ENCODE results near the gene PEX10. TPM values are rescaled to one million over a fixed set of nuclear protein-coding genes. Genes with fewer than 3 reads are reported as not detected.

Gene PEX10
- total RNA-seq, 1 donor = 28.9 TPM

DNA sequence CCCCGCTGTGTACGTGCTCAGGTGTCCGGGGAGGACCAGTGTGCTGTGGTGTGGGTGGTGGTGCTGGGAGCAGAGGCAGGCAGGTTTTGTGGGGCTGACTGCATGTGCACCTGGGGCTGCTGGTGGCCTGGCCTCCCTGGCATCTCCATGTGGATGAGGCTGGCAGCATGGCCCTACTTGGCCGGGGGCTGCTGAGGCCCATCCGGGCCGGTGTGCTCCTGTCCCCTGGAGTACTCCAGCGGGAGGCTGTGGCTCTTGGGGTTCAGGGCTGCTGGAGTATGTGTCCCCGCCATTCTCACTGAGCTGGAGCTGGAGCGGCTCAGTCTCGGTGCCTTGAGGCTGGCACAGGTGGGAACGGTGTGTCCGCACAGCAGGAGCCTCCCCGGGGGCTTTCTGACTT lies 20.8 kb upstream of the PEX10 start:
- TF ChIP-seq, protein P1, sequence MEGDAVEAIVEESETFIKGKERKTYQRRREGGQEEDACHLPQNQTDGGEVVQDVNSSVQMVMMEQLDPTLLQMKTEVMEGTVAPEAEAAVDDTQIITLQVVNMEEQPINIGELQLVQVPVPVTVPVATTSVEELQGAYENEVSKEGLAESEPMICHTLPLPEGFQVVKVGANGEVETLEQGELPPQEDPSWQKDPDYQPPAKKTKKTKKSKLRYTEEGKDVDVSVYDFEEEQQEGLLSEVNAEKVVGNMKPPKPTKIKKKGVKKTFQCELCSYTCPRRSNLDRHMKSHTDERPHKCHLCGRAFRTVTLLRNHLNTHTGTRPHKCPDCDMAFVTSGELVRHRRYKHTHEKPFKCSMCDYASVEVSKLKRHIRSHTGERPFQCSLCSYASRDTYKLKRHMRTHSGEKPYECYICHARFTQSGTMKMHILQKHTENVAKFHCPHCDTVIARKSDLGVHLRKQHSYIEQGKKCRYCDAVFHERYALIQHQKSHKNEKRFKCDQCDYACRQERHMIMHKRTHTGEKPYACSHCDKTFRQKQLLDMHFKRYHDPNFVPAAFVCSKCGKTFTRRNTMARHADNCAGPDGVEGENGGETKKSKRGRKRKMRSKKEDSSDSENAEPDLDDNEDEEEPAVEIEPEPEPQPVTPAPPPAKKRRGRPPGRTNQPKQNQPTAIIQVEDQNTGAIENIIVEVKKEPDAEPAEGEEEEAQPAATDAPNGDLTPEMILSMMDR (IDR thresholded peaks at IDR 0.05; ENCODE audit: insufficient read depth, low read depth, low read length) = no peak
- DNase-seq (ENCODE audit: low read depth) = no peak
- H3K4me3 ChIP-seq (ENCODE audit: low read depth, low read length) = no peak overlapping the region

DNA sequence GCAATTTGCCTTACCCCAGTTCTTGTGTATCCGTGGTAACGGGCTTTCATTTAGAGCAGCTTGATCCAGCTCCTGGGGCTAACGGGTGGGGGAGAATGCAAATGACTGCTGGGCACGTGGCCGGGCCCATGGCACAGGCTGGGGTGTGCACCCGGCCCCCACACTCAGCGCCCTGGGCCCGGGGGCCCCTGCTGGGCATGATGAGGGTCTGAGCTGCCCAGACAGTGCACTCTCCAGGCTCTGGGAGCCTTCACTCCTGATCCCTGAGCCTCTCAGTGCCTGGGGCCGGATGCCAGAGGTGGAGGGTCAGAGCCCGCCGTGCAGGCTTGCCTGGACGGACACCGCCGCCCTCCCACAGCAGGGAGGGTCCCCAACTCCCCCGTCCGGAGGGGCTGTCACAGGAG lies 20.1 kb upstream of the PEX10 start:
- TF ChIP-seq, protein P1 (IDR thresholded peaks at IDR 0.05; ENCODE audit: insufficient read depth, low read depth, low read length) = no peak
- no peak overlapping the region for H3K4me3 ChIP-seq (ENCODE audit: low read depth, low read length)
- DNase-seq (ENCODE audit: low read depth) = no peak

DNA sequence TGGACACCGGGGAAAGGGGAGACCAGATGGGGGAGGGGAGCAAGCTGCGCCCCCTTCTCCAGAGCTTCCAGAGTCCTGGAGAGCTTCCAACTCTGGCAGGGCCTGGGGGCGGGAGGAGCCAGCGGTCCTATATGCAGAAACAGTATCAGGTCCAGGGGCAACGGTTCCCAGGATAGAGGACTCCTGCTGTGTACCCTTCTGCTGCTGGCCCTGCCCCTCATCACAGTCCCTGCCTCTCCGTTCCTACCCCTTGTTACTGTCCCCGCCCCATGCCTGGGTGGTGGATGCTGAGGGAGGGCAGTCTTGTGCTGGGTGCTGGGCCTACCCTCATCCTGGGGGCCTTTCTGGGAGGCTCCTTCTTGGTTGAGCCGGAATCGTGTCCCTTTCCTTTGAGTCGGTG lies 19.2 kb upstream of the PEX10 start:
- no peak for DNase-seq (ENCODE audit: low read depth)
- no peak overlapping the region for H3K4me3 ChIP-seq (ENCODE audit: low read depth, low read length)
- TF ChIP-seq, protein P1 (IDR thresholded peaks at IDR 0.05; ENCODE audit: insufficient read depth, low read depth, low read length) = no peak

DNA sequence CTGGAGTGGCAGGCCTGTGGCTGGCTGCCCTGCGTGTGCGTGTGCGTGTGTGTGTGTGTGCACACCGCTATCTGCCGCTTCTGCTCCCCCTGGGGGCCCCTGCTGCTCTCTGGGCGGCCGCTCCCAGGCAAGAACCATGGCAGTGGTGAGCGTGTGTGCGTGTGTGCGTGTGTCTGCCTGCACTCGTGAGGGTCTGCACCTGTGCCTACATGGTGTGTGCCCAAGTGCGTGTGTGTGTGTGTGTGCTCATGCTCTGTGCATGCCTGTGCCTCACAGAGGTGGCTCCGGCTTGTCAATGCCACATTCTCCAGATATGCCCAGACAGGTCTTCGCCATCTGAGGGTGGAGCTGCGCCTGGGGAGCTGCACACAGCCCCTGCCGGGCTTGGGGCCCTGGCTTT lies 18.7 kb upstream of the PEX10 start:
- TF ChIP-seq, protein P1 (IDR thresholded peaks at IDR 0.05; ENCODE audit: insufficient read depth, low read depth, low read length) = no peak
- H3K4me3 ChIP-seq (ENCODE audit: low read depth, low read length) = no peak overlapping the region
- DNase-seq (ENCODE audit: low read depth) = no peak

GRCh38 chr1:2430592-2430973 lies 18.2 kb upstream of the PEX10 start:
- TF ChIP-seq, protein P1 (IDR thresholded peaks at IDR 0.05; ENCODE audit: insufficient read depth, low read depth, low read length) = no peak
- no peak for DNase-seq (ENCODE audit: low read depth)
- no peak overlapping the region for H3K4me3 ChIP-seq (ENCODE audit: low read depth, low read length)

- H3K4me3 ChIP-seq (ENCODE audit: low read depth, low read length) = no peak overlapping the region
- TF ChIP-seq, protein P1 (IDR thresholded peaks at IDR 0.05; ENCODE audit: insufficient read depth, low read depth, low read length) = peak; percentile 25
- DNase-seq (ENCODE audit: low read depth) = no peak
Measured at GRCh38 chr1:2429780-2430591, 17.6 kb upstream of the PEX10 start.

DNA sequence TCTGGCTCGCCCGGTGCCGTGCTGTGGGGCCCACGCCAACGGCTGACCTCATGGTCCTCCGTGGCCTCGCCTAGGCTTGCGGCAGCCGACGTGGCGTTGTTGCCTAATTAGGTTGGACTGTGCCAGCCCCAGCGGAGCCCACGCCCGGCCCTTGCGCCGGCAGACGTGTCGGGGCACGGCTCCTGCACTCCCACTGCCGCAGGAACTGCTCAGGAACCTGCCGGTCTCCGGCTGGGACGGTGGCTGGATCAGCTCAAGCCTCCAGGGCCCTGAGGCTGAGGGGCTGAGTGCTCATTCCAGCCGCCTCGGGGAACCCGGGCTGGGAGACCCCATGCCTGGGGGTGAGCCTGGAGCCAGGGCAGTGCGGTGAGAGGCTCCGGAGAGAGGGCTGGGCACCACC lies 16.1 kb upstream of the PEX10 start:
- TF ChIP-seq, protein P1 (IDR thresholded peaks at IDR 0.05; ENCODE audit: insufficient read depth, low read depth, low read length) = no peak
- no peak for DNase-seq (ENCODE audit: low read depth)
- H3K4me3 ChIP-seq (ENCODE audit: low read depth, low read length) = no peak overlapping the region
